HG03432 (cell line): ENCODE data around the gene OXCT1.
"Not testable (repeated sequence)": the region's sequence is repeated elsewhere in the genome, so short reads cannot be mapped to it uniquely, and the experiment has no call there.

Source experiments
- ATAC-seq: cut with Tn5 transposase; IDR thresholded peaks from one replicate; pipeline ENCODE4 v1.9.1; 2021; ENCODE audit warnings: mild to moderate bottlenecking, moderate library complexity; ENCODE audit not compliant: unreplicated experiment

OXCT1 gene

DNA sequence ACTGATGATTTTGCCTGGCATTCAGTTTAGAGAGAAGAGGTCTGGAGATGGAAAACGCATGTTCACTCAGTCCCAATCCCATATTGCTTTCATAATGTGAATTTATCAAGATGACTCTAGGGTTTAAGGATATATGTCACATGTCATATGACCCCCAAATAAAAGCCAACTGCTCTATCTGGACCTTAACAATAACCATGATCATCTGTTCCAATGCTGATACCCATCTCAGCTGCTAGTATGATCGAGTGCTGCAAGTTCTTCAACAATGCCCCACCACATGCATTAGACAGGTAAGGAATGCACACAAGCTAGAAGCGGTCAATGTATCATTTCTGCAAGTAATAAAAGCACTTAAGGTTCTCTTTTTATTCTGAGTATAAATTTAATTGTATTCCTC lies 91.8 kb downstream of the OXCT1 start:
- no peak for ATAC-seq

DNA sequence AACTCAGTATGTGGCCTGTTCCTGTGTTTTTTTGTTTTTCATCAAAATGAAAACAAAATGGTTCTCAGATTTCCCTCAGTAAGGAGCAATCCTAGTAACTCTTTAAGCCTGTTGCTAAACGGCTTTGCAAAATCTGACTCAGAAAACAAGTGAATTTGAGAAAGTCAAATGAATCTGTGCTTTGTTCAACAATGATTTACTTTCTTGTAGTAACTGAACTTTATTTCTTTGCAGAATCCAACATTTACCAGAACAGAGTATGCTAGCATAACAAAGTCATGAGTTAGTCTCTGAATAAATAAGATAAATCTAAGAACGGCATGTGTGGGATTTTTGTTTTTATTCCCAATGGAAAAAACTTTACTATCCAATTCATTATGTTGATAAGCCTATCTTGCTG lies 93.8 kb downstream of the OXCT1 start:
- no peak for ATAC-seq

- no peak for ATAC-seq
Measured at GRCh38 chr5:41773799-41774198, 96.4 kb downstream of the OXCT1 start.

DNA sequence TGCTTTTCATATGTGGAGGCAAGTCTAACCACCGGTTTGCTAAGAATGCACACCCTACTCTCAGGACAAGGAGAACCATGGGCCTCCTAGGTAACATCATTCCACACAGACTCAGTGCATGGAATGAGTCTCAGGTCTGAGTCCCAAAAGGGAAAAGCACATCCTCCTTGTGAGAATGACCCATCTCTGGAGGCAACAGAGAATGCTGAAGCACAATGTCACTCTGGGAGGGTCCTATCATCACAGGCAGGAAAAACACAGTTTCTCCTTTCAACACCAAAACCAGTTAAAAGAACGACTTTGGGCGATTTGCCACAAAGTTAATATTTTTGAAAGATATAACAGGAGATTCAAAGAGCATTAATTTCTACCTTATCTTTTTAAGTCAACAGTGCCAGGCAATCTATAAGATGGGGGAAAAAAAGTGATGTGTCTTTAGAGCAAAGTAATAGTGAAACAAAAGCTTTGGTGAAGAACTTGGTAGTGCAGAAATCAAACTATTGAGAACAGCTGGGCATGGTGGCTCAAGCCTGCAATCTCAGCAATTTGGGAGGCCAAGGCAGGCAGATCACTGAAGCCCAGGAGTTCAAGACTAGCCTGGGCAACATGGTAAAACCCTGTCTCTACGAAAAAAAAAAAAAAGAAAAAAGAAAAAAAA lies 97.3 kb downstream of the OXCT1 start:
- no peak for ATAC-seq

GRCh38 chr5:41772056-41772455 lies 98.2 kb downstream of the OXCT1 start:
- no peak for ATAC-seq

- peak; percentile 93 for ATAC-seq
Measured at GRCh38 chr5:41770799-41771198, 99.4 kb downstream of the OXCT1 start.

- ATAC-seq = no peak
Measured at GRCh38 chr5:41768692-41769091, 101.5 kb downstream of the OXCT1 start.

DNA sequence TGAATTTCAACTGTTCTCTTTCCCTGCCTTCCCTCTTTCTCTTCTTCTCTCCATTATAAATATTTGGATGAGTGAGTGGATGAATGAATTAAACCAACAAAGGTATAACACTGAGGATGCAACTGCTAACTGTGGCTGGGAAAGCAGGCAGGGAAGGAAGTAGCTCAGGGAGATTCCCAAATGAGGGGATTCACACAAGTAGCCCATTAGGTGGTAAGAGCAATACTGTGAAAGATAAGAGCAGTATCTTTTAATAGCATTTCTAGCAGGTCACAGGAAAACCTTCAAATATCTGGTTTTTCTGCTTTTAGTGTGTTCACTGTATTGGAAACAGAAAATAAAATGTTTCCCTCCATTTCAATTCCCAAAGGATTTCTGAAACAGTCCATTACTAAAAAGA lies 105.6 kb downstream of the OXCT1 start:
- ATAC-seq = no peak

DNA sequence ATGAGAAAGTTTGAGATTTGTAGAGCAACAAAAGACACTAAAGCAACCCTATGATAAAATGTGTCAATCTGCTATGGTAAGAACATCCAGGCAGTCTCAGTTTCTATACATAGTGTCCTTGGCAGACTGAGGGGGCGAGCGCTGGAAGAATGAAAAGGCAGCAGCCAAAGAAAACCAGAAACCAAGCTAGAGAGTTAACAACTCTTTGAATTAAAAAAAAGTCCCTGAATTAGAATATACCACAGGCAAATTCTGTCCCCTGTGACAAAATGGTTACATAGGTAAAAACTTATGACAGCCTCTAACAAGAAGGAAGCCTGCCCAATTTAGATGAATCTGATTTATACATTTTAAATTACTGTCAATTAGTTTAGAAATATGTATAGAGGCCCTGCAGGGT lies 106.7 kb downstream of the OXCT1 start:
- ATAC-seq = peak; percentile 49

DNA sequence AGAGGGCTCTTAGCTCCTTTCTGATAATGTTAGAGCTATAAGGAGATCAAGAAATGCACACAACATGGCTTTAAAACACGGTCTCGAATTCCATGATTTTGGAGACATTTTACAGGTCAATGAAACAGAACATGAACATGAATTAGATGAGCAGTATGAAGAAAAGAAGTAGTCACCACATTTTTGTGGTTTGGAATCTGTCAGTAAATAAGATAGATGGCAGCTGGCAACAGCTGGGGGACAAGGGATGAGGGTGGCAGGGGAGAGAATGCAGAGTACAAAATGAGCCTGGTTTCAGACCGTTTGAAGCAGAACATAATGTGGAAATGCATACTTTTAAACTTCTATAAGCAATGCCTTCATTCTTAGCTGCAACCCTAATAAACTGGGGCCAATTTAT lies 107.1 kb downstream of the OXCT1 start:
- ATAC-seq = peak; percentile 69

DNA sequence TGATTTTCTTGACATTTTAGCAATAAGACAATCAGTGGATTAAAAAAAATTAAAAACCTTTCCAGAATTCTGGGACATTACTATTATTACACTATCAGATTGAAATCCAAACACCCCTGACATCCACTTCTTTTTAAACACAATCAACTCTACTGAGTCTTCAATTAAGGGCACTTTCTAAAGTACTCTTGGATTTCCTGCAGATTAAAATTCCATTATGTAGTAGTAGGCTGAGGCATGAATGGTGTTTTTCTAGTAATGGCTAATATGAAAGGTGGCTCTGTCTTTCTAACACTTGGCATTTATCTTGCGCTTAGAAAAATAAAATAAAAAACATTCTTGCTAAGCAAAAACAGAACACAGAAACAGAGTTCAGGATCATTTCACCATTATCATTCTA lies 107.8 kb downstream of the OXCT1 start:
- no peak for ATAC-seq

- no peak for ATAC-seq
Measured at GRCh38 chr5:41761663-41762062, 108.6 kb downstream of the OXCT1 start.

DNA sequence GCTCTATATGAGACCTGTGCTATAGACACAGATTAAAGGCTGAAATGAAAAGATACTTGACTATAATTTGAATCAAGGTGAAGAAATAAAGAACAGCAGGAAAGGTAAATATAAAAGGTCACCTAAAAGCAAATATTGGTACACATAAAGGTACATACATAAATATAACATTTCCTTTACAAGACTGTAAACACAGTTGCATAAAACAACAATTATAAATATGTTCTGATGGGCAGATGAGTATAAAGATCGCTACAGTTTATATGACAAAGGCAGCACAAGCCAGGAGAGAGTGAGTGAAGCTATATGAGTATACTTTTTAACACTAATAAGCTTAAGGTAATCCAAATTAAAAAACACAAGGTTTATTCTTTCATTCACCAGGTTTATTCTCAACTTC lies 114.5 kb downstream of the OXCT1 start:
- no peak for ATAC-seq

- ATAC-seq = peak; percentile 80
Measured at GRCh38 chr5:41754857-41755256, 115.4 kb downstream of the OXCT1 start.

- no peak for ATAC-seq
Measured at GRCh38 chr5:41751867-41752266, 118.4 kb downstream of the OXCT1 start.

GRCh38 chr5:41748631-41749030 lies 121.6 kb downstream of the OXCT1 start:
- ATAC-seq = peak; percentile 100

DNA sequence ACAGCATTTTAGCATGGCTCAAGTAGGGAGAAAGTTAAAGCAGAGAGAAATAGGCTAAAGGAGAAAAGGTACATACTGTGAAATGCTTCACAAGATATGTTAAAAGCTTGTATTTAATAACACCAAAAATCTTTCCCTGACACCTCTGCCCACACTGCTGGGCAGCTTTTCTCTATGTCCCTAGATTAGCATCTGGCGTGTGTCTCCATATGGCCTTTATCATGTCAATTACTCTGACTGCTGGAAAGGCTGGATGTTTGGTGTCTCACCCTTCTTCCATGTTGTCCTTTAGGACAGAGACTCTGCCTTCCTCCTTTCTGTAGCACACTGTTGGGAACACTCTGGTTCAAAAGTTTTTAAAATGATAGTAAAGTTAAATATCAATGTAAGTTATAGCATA lies 122.5 kb downstream of the OXCT1 start:
- no peak for ATAC-seq

DNA sequence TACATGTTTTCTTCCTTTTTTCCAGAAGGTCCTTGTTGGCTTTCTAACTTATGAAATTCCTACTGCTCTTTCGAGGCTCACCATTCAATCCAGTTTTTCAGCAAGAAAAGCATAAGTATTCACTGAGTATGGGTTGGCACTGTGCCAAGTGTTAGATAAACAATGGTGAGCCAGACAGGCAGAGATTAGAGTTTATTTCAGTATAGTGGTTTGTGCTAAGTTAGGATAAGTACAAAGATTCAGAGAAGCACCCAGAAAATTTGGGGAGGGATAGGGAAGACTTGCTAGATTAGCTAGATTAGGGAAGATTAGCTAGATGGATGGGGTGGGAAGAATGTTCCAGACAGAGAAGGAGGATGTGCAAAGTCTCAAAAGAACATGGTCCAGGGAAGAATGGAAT lies 122.9 kb downstream of the OXCT1 start:
- ATAC-seq = no peak

- ATAC-seq = not testable (repeated sequence)
Measured at GRCh38 chr5:41742608-41743007, 127.6 kb downstream of the OXCT1 start.

DNA sequence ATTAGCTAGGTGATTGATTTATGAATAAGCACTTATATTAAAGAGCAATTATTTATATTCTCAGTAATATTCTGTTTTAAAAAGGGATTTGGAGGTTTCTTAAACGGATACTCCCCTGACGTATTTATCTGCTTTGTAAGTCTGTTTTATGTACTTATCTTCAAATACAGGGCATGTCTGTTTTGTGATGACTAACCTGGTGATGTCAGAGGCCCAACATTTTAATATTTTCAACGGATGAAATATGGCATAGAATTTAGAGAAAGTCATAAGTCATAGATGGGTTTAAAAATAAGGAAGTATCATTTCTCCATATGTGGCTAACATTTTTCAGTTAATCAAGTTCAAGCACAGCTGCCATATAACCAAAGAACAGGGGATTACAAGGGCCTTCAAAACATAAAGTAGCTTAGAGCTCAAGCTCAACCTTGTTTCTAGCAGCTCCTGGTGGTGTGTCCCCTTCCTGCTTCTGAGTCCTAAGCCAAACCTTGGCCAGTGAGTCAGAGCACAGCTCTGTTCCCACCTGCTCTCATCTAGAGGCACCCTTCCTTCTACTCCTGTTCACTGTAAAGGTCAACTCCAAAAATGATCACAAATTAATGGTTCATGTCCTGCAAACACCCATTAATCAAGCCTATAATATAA lies 131.4 kb downstream of the OXCT1 start:
- ATAC-seq = no peak

GRCh38 chr5:41736641-41737040 lies 133.6 kb downstream of the OXCT1 start:
- no peak for ATAC-seq

DNA sequence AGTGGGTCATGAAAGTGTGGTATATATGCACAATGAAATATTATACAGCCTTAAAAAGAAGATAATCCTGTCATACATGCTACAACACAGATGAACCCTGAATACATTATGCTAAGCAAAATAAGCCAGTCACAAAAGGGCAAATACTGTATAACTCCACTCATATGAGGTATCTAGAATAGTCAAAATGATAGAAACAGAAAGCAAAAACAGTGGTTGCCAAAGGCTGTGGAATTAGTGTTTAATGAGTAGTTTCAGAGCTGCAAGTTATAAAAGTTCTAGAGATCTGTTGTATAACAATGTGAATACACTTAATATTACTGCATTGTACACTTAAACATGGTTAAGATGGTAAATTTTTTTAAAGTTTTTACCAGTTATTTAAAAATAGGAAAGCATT lies 135.0 kb downstream of the OXCT1 start:
- ATAC-seq = peak; percentile 69

- not testable (repeated sequence) for ATAC-seq
Measured at GRCh38 chr5:41729381-41729780, 140.8 kb downstream of the OXCT1 start.
